ENCODE data around the gene TCFL5.

GRCh38 chr20:62896526-62896925, 34.9 kb upstream of the TCFL5 start:
- TF ChIP-seq, protein P1, sequence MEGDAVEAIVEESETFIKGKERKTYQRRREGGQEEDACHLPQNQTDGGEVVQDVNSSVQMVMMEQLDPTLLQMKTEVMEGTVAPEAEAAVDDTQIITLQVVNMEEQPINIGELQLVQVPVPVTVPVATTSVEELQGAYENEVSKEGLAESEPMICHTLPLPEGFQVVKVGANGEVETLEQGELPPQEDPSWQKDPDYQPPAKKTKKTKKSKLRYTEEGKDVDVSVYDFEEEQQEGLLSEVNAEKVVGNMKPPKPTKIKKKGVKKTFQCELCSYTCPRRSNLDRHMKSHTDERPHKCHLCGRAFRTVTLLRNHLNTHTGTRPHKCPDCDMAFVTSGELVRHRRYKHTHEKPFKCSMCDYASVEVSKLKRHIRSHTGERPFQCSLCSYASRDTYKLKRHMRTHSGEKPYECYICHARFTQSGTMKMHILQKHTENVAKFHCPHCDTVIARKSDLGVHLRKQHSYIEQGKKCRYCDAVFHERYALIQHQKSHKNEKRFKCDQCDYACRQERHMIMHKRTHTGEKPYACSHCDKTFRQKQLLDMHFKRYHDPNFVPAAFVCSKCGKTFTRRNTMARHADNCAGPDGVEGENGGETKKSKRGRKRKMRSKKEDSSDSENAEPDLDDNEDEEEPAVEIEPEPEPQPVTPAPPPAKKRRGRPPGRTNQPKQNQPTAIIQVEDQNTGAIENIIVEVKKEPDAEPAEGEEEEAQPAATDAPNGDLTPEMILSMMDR (IDR thresholded peaks at IDR 0.05; ENCODE audit: low read depth, low read length), result no peak
- TF ChIP-seq EZH2phosphoT487 (IDR thresholded peaks at IDR 0.05; ENCODE audit: low read depth), result no peak

Data from OCI-LY3 (cell line).